Calu3 (cell line): ENCODE measurements around the gene MRPS9. TPM values are rescaled to one million over a fixed set of nuclear protein-coding genes. Genes with fewer than 3 reads are reported as not detected.

Experiments used
- BruUV-seq: library from RNA; stranded (reverse); fragments of 400-500 nt; replicated peaks from 2 replicates; lab custom pipeline; 2021; lab: Mats Ljungman, UMichigan
- CTCF ChIA-PET: fragments of 300-600 bp; sonication (Branson Sonifier 250); formaldehyde crosslinking; loops from one replicate; lab custom pipeline; 2022; ENCODE audit warnings: antibody characterized with exemption; lab: Charles Lee
- DNase-seq: peaks from one replicate; pipeline ENCODE4 v3.0.0; 2022
- H3K27ac Mint-ChIP-seq: one replicate; pipeline ENCODE4 v1.8.0; 2022; ENCODE audit warnings: mixed read lengths; ENCODE audit not compliant: unreplicated experiment
- H3K27me3 Mint-ChIP-seq: one replicate; pipeline ENCODE4 v1.8.0; 2022; ENCODE audit warnings: mixed read lengths; ENCODE audit not compliant: unreplicated experiment
- H3K36me3 Mint-ChIP-seq: one replicate; pipeline ENCODE4 v1.8.0; 2022; ENCODE audit warnings: mild to moderate bottlenecking, moderate library complexity, mixed read lengths; ENCODE audit not compliant: insufficient read depth, unreplicated experiment
- H3K4me1 Mint-ChIP-seq: one replicate; pipeline ENCODE4 v1.8.0; 2022; ENCODE audit warnings: mild to moderate bottlenecking, low read depth, mixed read lengths; ENCODE audit not compliant: unreplicated experiment
- H3K4me3 Mint-ChIP-seq: one replicate; pipeline ENCODE4 v1.8.0; 2022; ENCODE audit warnings: mild to moderate bottlenecking, low read depth, moderate library complexity, mixed read lengths; ENCODE audit not compliant: unreplicated experiment
- H3K9me3 Mint-ChIP-seq: one replicate; pipeline ENCODE4 v1.8.0; 2022; ENCODE audit warnings: low read depth, mixed read lengths; ENCODE audit not compliant: unreplicated experiment
- CTCF ChIP-seq: fragments of 200-600 bp; IDR thresholded peaks from one replicate; pipeline ENCODE4 v1.8.0; 2022; ENCODE audit warnings: antibody characterized with exemption; ENCODE audit not compliant: unreplicated experiment
- intact Hi-C: fragments of 100-400 bp; cut with micrococcal nuclease; formaldehyde crosslinking; loops from one replicate; pipeline ENCODE4 v1.10.0; 2022; ENCODE audit not compliant: unreplicated experiment
- total RNA-seq: library from RNA; stranded (reverse); gene quantifications from 2 replicates; pipeline ENCODE4 v1.2.3, GENCODE V29; 2022

The MRPS9 gene
- total RNA-seq, 1 experiment from 2014 or later, result 33.9 TPM

- H3K27me3 Mint-ChIP-seq, result no peaks in the 10 kb centered on the region
- no TSS peak for BruUV-seq
- CTCF ChIA-PET, result interaction anchor here (0.7 kb wide), 1 partner anchor 104 kb away, joined by 3 read pairs; no protein-coding TSS in a partner anchor
- no peaks in the 10 kb centered on the region for H3K9me3 Mint-ChIP-seq
- H3K36me3 Mint-ChIP-seq, result no peaks in the 10 kb centered on the region
- H3K27ac Mint-ChIP-seq, result no peak overlapping the region
- H3K4me1 Mint-ChIP-seq, result peaks cover 15% of the 10 kb centered on the region
- DNase-seq, result no peak
- H3K4me3 Mint-ChIP-seq, result no peak overlapping the region
- intact Hi-C loops, result no loop called here
- TF ChIP-seq CTCF, result no peak
Observed at GRCh38 chr2:105099153-105099552, 61.3 kb downstream of the MRPS9 start.

DNA sequence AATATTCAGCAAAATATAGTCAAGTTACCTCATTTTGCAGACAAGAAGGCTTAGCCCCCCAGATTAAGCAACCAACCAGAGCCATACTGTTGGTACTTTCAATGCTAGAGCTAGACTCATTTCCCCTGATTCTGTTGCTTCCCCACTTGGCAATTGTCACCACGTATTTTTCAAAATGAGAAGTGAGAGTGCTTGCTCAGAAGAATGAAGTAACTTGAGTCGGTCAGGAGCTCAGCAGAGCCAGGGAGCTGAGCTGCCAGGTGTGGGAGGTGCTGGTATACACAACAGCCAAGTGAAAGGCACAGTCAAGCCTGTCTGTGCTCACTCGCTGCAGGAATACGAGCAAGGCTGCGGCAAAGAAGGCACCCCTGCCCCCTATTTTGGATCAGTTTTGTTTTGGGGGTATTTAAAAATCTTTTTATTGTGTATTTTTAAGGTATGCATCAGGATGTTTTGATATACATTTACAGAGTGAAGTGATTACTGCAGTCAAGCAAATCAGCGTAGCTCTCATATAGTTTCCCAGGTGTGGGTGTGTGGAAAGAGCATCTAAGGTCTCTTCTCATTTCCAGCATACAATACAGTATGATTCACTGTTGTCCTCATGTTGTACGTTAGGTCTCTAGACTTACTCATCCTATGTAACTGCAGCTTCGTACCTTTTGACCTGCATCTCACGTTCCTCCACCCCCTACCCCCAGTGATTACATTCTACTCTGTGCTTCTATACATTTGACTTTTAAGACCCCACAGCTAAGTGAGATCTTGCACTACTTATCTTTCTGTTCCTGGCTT lies 62.4 kb downstream of the MRPS9 start:
- no peaks in the 10 kb centered on the region for H3K36me3 Mint-ChIP-seq
- no peak overlapping the region for H3K27ac Mint-ChIP-seq
- no peak overlapping the region for H3K4me3 Mint-ChIP-seq
- CTCF ChIA-PET, result no interaction called here
- H3K9me3 Mint-ChIP-seq, result no peaks in the 10 kb centered on the region
- no peak for TF ChIP-seq CTCF
- no peaks in the 10 kb centered on the region for H3K27me3 Mint-ChIP-seq
- BruUV-seq, result no TSS peak
- intact Hi-C loops, result no loop called here
- peaks cover 15% of the 10 kb centered on the region for H3K4me1 Mint-ChIP-seq
- DNase-seq, result no peak

GRCh38 chr2:105102001-105102400 lies 64.1 kb downstream of the MRPS9 start:
- H3K4me1 Mint-ChIP-seq, result peaks cover 21% of the 10 kb centered on the region
- no peaks in the 10 kb centered on the region for H3K9me3 Mint-ChIP-seq
- CTCF ChIA-PET, result no interaction called here
- no peak for DNase-seq
- H3K4me3 Mint-ChIP-seq, result no peak overlapping the region
- intact Hi-C loops, result no loop called here
- no TSS peak for BruUV-seq
- no peaks in the 10 kb centered on the region for H3K36me3 Mint-ChIP-seq
- no peak for TF ChIP-seq CTCF
- no peaks in the 10 kb centered on the region for H3K27me3 Mint-ChIP-seq
- H3K27ac Mint-ChIP-seq, result no peak overlapping the region

DNA sequence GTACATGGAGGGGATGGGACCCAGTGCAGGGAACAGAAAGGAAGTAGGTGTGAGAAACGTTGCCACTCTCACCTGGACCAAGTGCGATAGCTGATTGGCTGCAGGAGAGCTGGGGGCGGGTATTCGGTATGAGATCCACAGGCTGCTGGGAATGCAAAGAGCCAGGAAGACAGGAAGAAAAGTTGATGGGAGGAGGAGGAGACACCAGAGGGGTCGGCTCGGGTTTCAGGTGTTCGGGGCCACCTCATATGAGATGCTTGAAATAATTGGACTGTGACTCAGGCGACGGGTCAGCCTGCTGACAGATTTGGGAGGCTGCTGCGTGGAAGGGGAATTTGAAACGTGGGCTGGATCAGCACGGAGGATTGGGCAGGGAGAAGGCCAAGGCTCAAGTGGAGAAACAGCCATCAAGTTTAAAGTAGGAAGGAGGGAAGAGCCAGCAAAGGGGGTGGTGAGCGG lies 65.1 kb downstream of the MRPS9 start:
- no peak for TF ChIP-seq CTCF
- no TSS peak for BruUV-seq

More for the DNA sequence above, 65.1 kb downstream of the MRPS9 start:
- Mint-ChIP-seq H3K4me1 (peaks cover 25% of the 10 kb centered on the region), H3K4me3 (no peak overlapping the region), H3K36me3 (no peaks in the 10 kb centered on the region), H3K27ac (no peak overlapping the region), H3K27me3 (no peaks in the 10 kb centered on the region), H3K9me3 (no peaks in the 10 kb centered on the region)
- intact Hi-C loops, result no loop called here
- DNase-seq, result no peak
- CTCF ChIA-PET, result no interaction called here
